ENCODE results near the gene CAPZB.

CAPZB gene

GRCh38 chr1:19329188-19329587, 156.2 kb downstream of the CAPZB start:
- DNase-seq (ENCODE audit: low read depth in 2 of 2): no peak

- DNase-seq (ENCODE audit: low read depth in 2 of 2): no peak
Observed at GRCh38 chr1:19328486-19328885, 156.9 kb downstream of the CAPZB start.

- no peak for DNase-seq (ENCODE audit: low read depth in 2 of 2)
Observed at GRCh38 chr1:19327736-19328135, 157.6 kb downstream of the CAPZB start.

- DNase-seq (ENCODE audit: low read depth in 2 of 2): no peak
Observed at GRCh38 chr1:19327301-19327700, 158.0 kb downstream of the CAPZB start.

GRCh38 chr1:19326748-19327065, 158.6 kb downstream of the CAPZB start:
- no peak for DNase-seq (ENCODE audit: low read depth in 2 of 2)

GRCh38 chr1:19325958-19326747, 159.2 kb downstream of the CAPZB start:
- DNase-seq (ENCODE audit: low read depth in 2 of 2): no peak

GRCh38 chr1:19325368-19325957, 159.9 kb downstream of the CAPZB start:
- no peak for DNase-seq (ENCODE audit: low read depth in 2 of 2)

GRCh38 chr1:19324665-19324990, 160.7 kb downstream of the CAPZB start:
- DNase-seq (ENCODE audit: low read depth in 2 of 2): no peak

GRCh38 chr1:19323987-19324664, 161.2 kb downstream of the CAPZB start:
- DNase-seq (ENCODE audit: low read depth in 2 of 2): no peak

GRCh38 chr1:19322481-19322880, 162.9 kb downstream of the CAPZB start:
- DNase-seq (ENCODE audit: low read depth in 2 of 2): no peak

GRCh38 chr1:19321071-19321470, 164.3 kb downstream of the CAPZB start:
- no peak for DNase-seq (ENCODE audit: low read depth in 2 of 2)

- DNase-seq (ENCODE audit: low read depth in 2 of 2): no peak
Observed at GRCh38 chr1:19319196-19319595, 166.1 kb downstream of the CAPZB start.

GRCh38 chr1:19317126-19317910, 168.0 kb downstream of the CAPZB start:
- no peak for DNase-seq (ENCODE audit: low read depth in 2 of 2)

GRCh38 chr1:19315378-19316198, 169.8 kb downstream of the CAPZB start:
- no peak for DNase-seq (ENCODE audit: low read depth in 2 of 2)

GRCh38 chr1:19313961-19314882, 171.1 kb downstream of the CAPZB start:
- DNase-seq (ENCODE audit: low read depth in 2 of 2): no peak

GRCh38 chr1:19313636-19313959, 171.7 kb downstream of the CAPZB start:
- no peak for DNase-seq (ENCODE audit: low read depth in 2 of 2)

- DNase-seq (ENCODE audit: low read depth in 2 of 2): peak in 1 of 2 donors; percentile 32
Observed at GRCh38 chr1:19312782-19313635, 172.3 kb downstream of the CAPZB start.

GRCh38 chr1:19311931-19312781, 173.2 kb downstream of the CAPZB start, which contains the start of the genes AKR7A2 and SLC66A1:
Gene AKR7A2 (minus strand): TSS chr1:19312144. CDS start chr1:19312124, 20 bp downstream.
Gene SLC66A1 (plus strand): TSS chr1:19312326. CDS start chr1:19317678, 5,352 bp downstream.
- peak; percentile 84 to 87 for DNase-seq (ENCODE audit: low read depth in 2 of 2)

All from stimulated activated CD4-positive, alpha-beta T cell treated with anti-CD3 and anti-CD28 coated beads, Interleukin-4, amount 100 ng/mL, for 48 hours (primary cell).